ENCODE data around the gene RAB31. TPM values are rescaled to one million over a fixed set of nuclear protein-coding genes. Genes with fewer than 3 reads are reported as not detected.

Gene RAB31
- total and polyA plus RNA-seq, 4 donors: 21.5 to 114 (median 49.5) TPM

- no peak overlapping the region for H3K27ac ChIP-seq (ENCODE audit: low read depth in 1 of 2, low read length in 1 of 2)
- H3K36me3 ChIP-seq (ENCODE audit: control insufficient read depth in 4 of 4, insufficient read depth in 4 of 4, low read length in 4 of 4): no peaks in the 10 kb centered on the region
- WGBS, 2 donors: 86 to 88% methylated on average over 12 of the region's 12 CpGs
- no peak for ATAC-seq (ENCODE audit: insufficient read depth, low FRiP score)
- H3K27me3 ChIP-seq (ENCODE audit: control insufficient read depth in 3 of 3, insufficient read depth in 3 of 3, low read length in 2 of 3): no peaks in the 10 kb centered on the region
- no peak for TF ChIP-seq CTCF (IDR thresholded peaks at IDR 0.05; ENCODE audit: control extremely low read depth, extremely low read depth)
- peaks cover 0 to 37% (median 2%) of the 10 kb centered on the region in 5 donors for H3K4me1 ChIP-seq (ENCODE audit: control insufficient read depth in 5 of 5, insufficient read depth in 5 of 5, low read length in 5 of 5)
- H3K4me3 ChIP-seq: no peak overlapping the region
- no peak overlapping the region for H3K9ac ChIP-seq (ENCODE audit: insufficient read depth in 1 of 2, low read length in 2 of 2)
- peaks cover 0 to 2% (median 0%) of the 10 kb centered on the region in 4 donors for H3K9me3 ChIP-seq (ENCODE audit: control insufficient read depth in 4 of 4, insufficient read depth in 3 of 4, low read length in 3 of 4)
- DNase-seq: no peak
These were observed 1.8 kb upstream of the RAB31 start for GRCh38 chr18:9706081-9706935.

GRCh38 chr18:9707381-9708056 is 582 bp upstream of the RAB31 start:
- 12 to 21% methylated on average over 31 of the region's 31 CpGs for WGBS, 2 donors
- Histone ChIP-seq H3K27me3 (ENCODE audit: control insufficient read depth in 3 of 3, insufficient read depth in 3 of 3, low read length in 2 of 3) (no peaks in the 10 kb centered on the region), H3K9ac (ENCODE audit: insufficient read depth in 1 of 2, low read length in 2 of 2) (peak overlapping the region; percentile 59 to 83), H3K4me3 (peak overlapping the region; percentile 80), H3K27ac (ENCODE audit: low read depth in 1 of 2, low read length in 1 of 2) (peak overlapping the region; percentile 54 to 97), H3K4me1 (ENCODE audit: control insufficient read depth in 5 of 5, insufficient read depth in 5 of 5, low read length in 5 of 5) (peaks cover 0 to 41% (median 3%) of the 10 kb centered on the region in 5 donors), H3K9me3 (ENCODE audit: control insufficient read depth in 4 of 4, insufficient read depth in 3 of 4, low read length in 3 of 4) (peaks cover 0 to 2% (median 0%) of the 10 kb centered on the region in 4 donors), H3K36me3 (ENCODE audit: control insufficient read depth in 4 of 4, insufficient read depth in 4 of 4, low read length in 4 of 4) (no peaks in the 10 kb centered on the region)
- DNase-seq: peak in 2 of 3 donors; percentile 72 to 74
- ATAC-seq (ENCODE audit: insufficient read depth, low FRiP score): no peak
- no peak for TF ChIP-seq CTCF (IDR thresholded peaks at IDR 0.05; ENCODE audit: control extremely low read depth, extremely low read depth)

GRCh38 chr18:9708434-9709303 is 568 bp downstream of the RAB31 start:
- Histone ChIP-seq H3K9ac (ENCODE audit: insufficient read depth in 1 of 2, low read length in 2 of 2) (peak overlapping the region; percentile 62 to 63), H3K9me3 (ENCODE audit: control insufficient read depth in 4 of 4, insufficient read depth in 3 of 4, low read length in 3 of 4) (peaks cover 0 to 2% (median 0%) of the 10 kb centered on the region in 4 donors), H3K27ac (ENCODE audit: low read depth in 1 of 2, low read length in 1 of 2) (peak overlapping the region; percentile 35 to 90), H3K36me3 (ENCODE audit: control insufficient read depth in 4 of 4, insufficient read depth in 4 of 4, low read length in 4 of 4) (no peaks in the 10 kb centered on the region), H3K27me3 (ENCODE audit: control insufficient read depth in 3 of 3, insufficient read depth in 3 of 3, low read length in 2 of 3) (no peaks in the 10 kb centered on the region), H3K4me3 (peak overlapping the region; percentile 80), H3K4me1 (ENCODE audit: control insufficient read depth in 5 of 5, insufficient read depth in 5 of 5, low read length in 5 of 5) (peaks cover 0 to 41% (median 3%) of the 10 kb centered on the region in 5 donors)
- ATAC-seq (ENCODE audit: insufficient read depth, low FRiP score) (no peak), DNase-seq (peak; percentile 40 to 47 (median 44))
- TF ChIP-seq CTCF (IDR thresholded peaks at IDR 0.05; ENCODE audit: control extremely low read depth, extremely low read depth): no peak
- WGBS, 2 donors: 1% methylated on average over 68 to 84 of the region's 84 CpGs
